ENCODE data around the gene SUSD4. TPM values are rescaled to one million over a fixed set of nuclear protein-coding genes. Genes with fewer than 3 reads are reported as not detected.

SUSD4 gene
- total RNA-seq, 2 experiments from 2014 or later, result 0.17 TPM; not detected in 1

- ATAC-seq (ENCODE audit: low read depth), result no peak
- no peak for DNase-seq
- Mint-ChIP-seq H3K4me1 (peaks cover 13% of the 10 kb centered on the region), H3K27ac (no peak overlapping the region), H3K4me3 (no peak overlapping the region), H3K9me3 (no peaks in the 10 kb centered on the region), H3K36me3 (peaks cover 2% of the 10 kb centered on the region), H3K27me3 (peaks cover 2% of the 10 kb centered on the region)
- POLR2A ChIA-PET, result no interaction called here
Observed at GRCh38 chr1:223228931-223229528, 134.9 kb downstream of the SUSD4 start.

GRCh38 chr1:223228201-223228600, 135.8 kb downstream of the SUSD4 start:
- no peaks in the 10 kb centered on the region for H3K9me3 Mint-ChIP-seq
- H3K27ac Mint-ChIP-seq, result no peak overlapping the region
- POLR2A ChIA-PET, result no interaction called here
- H3K36me3 Mint-ChIP-seq, result peaks cover 2% of the 10 kb centered on the region
- peaks cover 2% of the 10 kb centered on the region for H3K27me3 Mint-ChIP-seq
- peaks cover 13% of the 10 kb centered on the region for H3K4me1 Mint-ChIP-seq
- DNase-seq, result no peak
- no peak for ATAC-seq (ENCODE audit: low read depth)
- H3K4me3 Mint-ChIP-seq, result no peak overlapping the region

GRCh38 chr1:223227486-223228196, 136.3 kb downstream of the SUSD4 start:
- no peaks in the 10 kb centered on the region for H3K9me3 Mint-ChIP-seq
- no peak for ATAC-seq (ENCODE audit: low read depth)
- no peak overlapping the region for H3K27ac Mint-ChIP-seq
- no peak overlapping the region for H3K4me3 Mint-ChIP-seq
- H3K36me3 Mint-ChIP-seq, result peaks cover 2% of the 10 kb centered on the region
- H3K27me3 Mint-ChIP-seq, result peaks cover 2% of the 10 kb centered on the region
- DNase-seq, result no peak
- POLR2A ChIA-PET, result no interaction called here
- peaks cover 13% of the 10 kb centered on the region for H3K4me1 Mint-ChIP-seq

GRCh38 chr1:223227031-223227430, 136.9 kb downstream of the SUSD4 start:
- H3K4me1 Mint-ChIP-seq, result peaks cover 13% of the 10 kb centered on the region
- H3K36me3 Mint-ChIP-seq, result peaks cover 2% of the 10 kb centered on the region
- POLR2A ChIA-PET, result no interaction called here
- DNase-seq, result no peak
- H3K4me3 Mint-ChIP-seq, result no peak overlapping the region
- no peak for ATAC-seq (ENCODE audit: low read depth)
- H3K27me3 Mint-ChIP-seq, result peaks cover 2% of the 10 kb centered on the region
- no peak overlapping the region for H3K27ac Mint-ChIP-seq
- H3K9me3 Mint-ChIP-seq, result no peaks in the 10 kb centered on the region

- peaks cover 13% of the 10 kb centered on the region for H3K4me1 Mint-ChIP-seq
- peaks cover 2% of the 10 kb centered on the region for H3K27me3 Mint-ChIP-seq
- no peaks in the 10 kb centered on the region for H3K9me3 Mint-ChIP-seq
- H3K27ac Mint-ChIP-seq, result no peak overlapping the region
- H3K36me3 Mint-ChIP-seq, result peaks cover 2% of the 10 kb centered on the region
- ATAC-seq (ENCODE audit: low read depth) (no peak), DNase-seq (no peak)
- H3K4me3 Mint-ChIP-seq, result no peak overlapping the region
- POLR2A ChIA-PET, result no interaction called here
Observed at GRCh38 chr1:223226271-223226670, 137.7 kb downstream of the SUSD4 start.

- ATAC-seq (ENCODE audit: low read depth), result no peak
- Mint-ChIP-seq H3K27me3 (peaks cover 2% of the 10 kb centered on the region), H3K9me3 (no peaks in the 10 kb centered on the region), H3K4me3 (no peak overlapping the region), H3K4me1 (peaks cover 9% of the 10 kb centered on the region), H3K27ac (no peak overlapping the region), H3K36me3 (no peaks in the 10 kb centered on the region)
- POLR2A ChIA-PET, result no interaction called here
- no peak for DNase-seq
Observed at GRCh38 chr1:223225481-223225880, 138.5 kb downstream of the SUSD4 start.

- no peak for DNase-seq
- Mint-ChIP-seq H3K36me3 (no peaks in the 10 kb centered on the region), H3K27ac (no peak overlapping the region), H3K4me3 (no peak overlapping the region), H3K27me3 (peaks cover 2% of the 10 kb centered on the region), H3K4me1 (peaks cover 5% of the 10 kb centered on the region), H3K9me3 (no peaks in the 10 kb centered on the region)
- ATAC-seq (ENCODE audit: low read depth), result no peak
- POLR2A ChIA-PET, result no interaction called here
Observed at GRCh38 chr1:223225061-223225460, 138.9 kb downstream of the SUSD4 start.

- POLR2A ChIA-PET, result no interaction called here
- Mint-ChIP-seq H3K27ac (no peak overlapping the region), H3K36me3 (no peaks in the 10 kb centered on the region), H3K27me3 (peaks cover 2% of the 10 kb centered on the region), H3K9me3 (no peaks in the 10 kb centered on the region), H3K4me3 (no peak overlapping the region), H3K4me1 (no peaks in the 10 kb centered on the region)
- no peak for DNase-seq
- no peak for ATAC-seq (ENCODE audit: low read depth)
Observed at GRCh38 chr1:223224465-223224864, 139.5 kb downstream of the SUSD4 start.

- H3K9me3 Mint-ChIP-seq, result peaks cover 4% of the 10 kb centered on the region
- H3K27me3 Mint-ChIP-seq, result peaks cover 2% of the 10 kb centered on the region
- no peak overlapping the region for H3K4me3 Mint-ChIP-seq
- POLR2A ChIA-PET, result no interaction called here
- no peaks in the 10 kb centered on the region for H3K4me1 Mint-ChIP-seq
- no peak overlapping the region for H3K27ac Mint-ChIP-seq
- ATAC-seq (ENCODE audit: low read depth) (no peak), DNase-seq (no peak)
- peaks cover 1% of the 10 kb centered on the region for H3K36me3 Mint-ChIP-seq
Observed at GRCh38 chr1:223223091-223223995, 140.6 kb downstream of the SUSD4 start.

GRCh38 chr1:223222377-223222776, 141.6 kb downstream of the SUSD4 start:
- Mint-ChIP-seq H3K27ac (no peak overlapping the region), H3K9me3 (peaks cover 7% of the 10 kb centered on the region), H3K4me1 (no peaks in the 10 kb centered on the region), H3K36me3 (peaks cover 1% of the 10 kb centered on the region), H3K4me3 (no peak overlapping the region), H3K27me3 (peaks cover 2% of the 10 kb centered on the region)
- DNase-seq (no peak), ATAC-seq (ENCODE audit: low read depth) (no peak)
- POLR2A ChIA-PET, result no interaction called here

- Mint-ChIP-seq H3K4me1 (no peaks in the 10 kb centered on the region), H3K4me3 (no peak overlapping the region), H3K36me3 (peaks cover 1% of the 10 kb centered on the region), H3K27me3 (peaks cover 2% of the 10 kb centered on the region), H3K27ac (no peak overlapping the region), H3K9me3 (peaks cover 7% of the 10 kb centered on the region)
- DNase-seq (no peak), ATAC-seq (ENCODE audit: low read depth) (no peak)
- POLR2A ChIA-PET, result no interaction called here
Observed at GRCh38 chr1:223221686-223222085, 142.3 kb downstream of the SUSD4 start.

- H3K36me3 Mint-ChIP-seq, result peaks cover 1% of the 10 kb centered on the region
- POLR2A ChIA-PET, result no interaction called here
- no peak for ATAC-seq (ENCODE audit: low read depth)
- H3K27me3 Mint-ChIP-seq, result no peaks in the 10 kb centered on the region
- H3K9me3 Mint-ChIP-seq, result peaks cover 8% of the 10 kb centered on the region
- DNase-seq, result no peak
- no peak overlapping the region for H3K4me3 Mint-ChIP-seq
- no peaks in the 10 kb centered on the region for H3K4me1 Mint-ChIP-seq
- H3K27ac Mint-ChIP-seq, result no peak overlapping the region
Observed at GRCh38 chr1:223219846-223220610, 143.9 kb downstream of the SUSD4 start.

GRCh38 chr1:223219318-223219635, 144.7 kb downstream of the SUSD4 start:
- POLR2A ChIA-PET, result no interaction called here
- Mint-ChIP-seq H3K27me3 (no peaks in the 10 kb centered on the region), H3K9me3 (peaks cover 8% of the 10 kb centered on the region), H3K27ac (no peak overlapping the region), H3K4me3 (no peak overlapping the region), H3K4me1 (no peaks in the 10 kb centered on the region), H3K36me3 (peaks cover 1% of the 10 kb centered on the region)
- DNase-seq (no peak), ATAC-seq (ENCODE audit: low read depth) (no peak)

All from activated naive CD8-positive, alpha-beta T cell treated with anti-CD3 and anti-CD28 coated beads, Interleukin-2, amount 10 ng/mL, durations not matched to agents 7 days and 5 days (primary cell).